Subcutaneous abdominal adipose tissue (tissue), 5 donors: ENCODE data around the gene ABCC10.

ENCODE experiments used
- H3K27ac ChIP-seq: one replicate; pipeline ENCODE4 v1.7.0; 2013; ENCODE audit warnings: low read depth, mild to moderate bottlenecking, inconsistent platforms, low read length, moderate library complexity
- H3K27me3 ChIP-seq, 5 donors: one replicate each; pipeline ENCODE4 v1.7.0; 2013; ENCODE audit warnings: low read length in 5 of 5, inconsistent platforms in 1 of 5; ENCODE audit not compliant: control insufficient read depth in 5 of 5, insufficient read depth in 4 of 5
- H3K36me3 ChIP-seq, 5 donors: one replicate each; pipeline ENCODE4 v1.7.0; 2013; ENCODE audit warnings: low read length in 5 of 5; ENCODE audit not compliant: control insufficient read depth in 5 of 5, insufficient read depth in 5 of 5
- H3K4me1 ChIP-seq, 5 donors: one replicate each; pipeline ENCODE4 v1.7.0; 2013; ENCODE audit warnings: low read length in 5 of 5, mild to moderate bottlenecking in 3 of 5, moderate library complexity in 1 of 5; ENCODE audit not compliant: control insufficient read depth in 5 of 5, insufficient read depth in 5 of 5
- H3K4me3 ChIP-seq, 5 donors: one replicate each; pipeline ENCODE4 v1.7.0; 2013; ENCODE audit warnings: low read length in 5 of 5, low read depth in 1 of 5
- H3K9ac ChIP-seq, 5 donors: one replicate each; pipeline ENCODE4 v1.7.0; 2013; ENCODE audit warnings: low read length in 5 of 5, mild to moderate bottlenecking in 4 of 5, moderate library complexity in 3 of 5
- H3K9me3 ChIP-seq, 5 donors: one replicate each; pipeline ENCODE4 v1.7.0; 2013; ENCODE audit warnings: low read length in 5 of 5; ENCODE audit not compliant: control insufficient read depth in 5 of 5
- donor health status: healthy.
- donor health status: healthy.
- donor health status: healthy.
- donor health status: healthy.
- donor health status: healthy.

The ABCC10 gene

DNA sequence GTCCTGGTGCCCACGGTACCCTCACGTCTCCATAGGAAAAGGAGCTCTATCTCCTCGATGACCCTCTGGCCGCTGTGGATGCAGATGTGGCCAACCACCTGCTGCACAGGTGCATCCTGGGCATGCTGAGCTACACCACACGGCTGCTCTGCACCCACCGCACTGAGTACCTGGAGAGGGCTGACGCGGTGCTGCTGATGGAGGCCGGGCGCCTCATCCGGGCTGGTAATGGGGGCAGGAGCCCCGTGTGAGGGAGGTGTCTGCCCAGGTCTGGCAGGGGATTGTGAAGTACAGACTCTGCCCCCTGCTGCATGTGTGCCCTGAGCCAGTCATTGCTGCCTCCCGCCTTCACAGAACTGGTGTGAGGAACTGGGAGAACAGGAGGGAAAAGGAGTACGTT is 15.6 kb downstream of the ABCC10 start:
- H3K9me3 ChIP-seq, result no peaks in the 10 kb centered on the region
- H3K4me3 ChIP-seq, result no peak overlapping the region
- H3K36me3 ChIP-seq, result peaks cover 0 to 88% (median 73%) of the 10 kb centered on the region in 5 donors
- no peaks in the 10 kb centered on the region for H3K4me1 ChIP-seq
- no peak overlapping the region for H3K9ac ChIP-seq
- H3K27ac ChIP-seq, result no peak overlapping the region
- H3K27me3 ChIP-seq, result no peaks in the 10 kb centered on the region

DNA sequence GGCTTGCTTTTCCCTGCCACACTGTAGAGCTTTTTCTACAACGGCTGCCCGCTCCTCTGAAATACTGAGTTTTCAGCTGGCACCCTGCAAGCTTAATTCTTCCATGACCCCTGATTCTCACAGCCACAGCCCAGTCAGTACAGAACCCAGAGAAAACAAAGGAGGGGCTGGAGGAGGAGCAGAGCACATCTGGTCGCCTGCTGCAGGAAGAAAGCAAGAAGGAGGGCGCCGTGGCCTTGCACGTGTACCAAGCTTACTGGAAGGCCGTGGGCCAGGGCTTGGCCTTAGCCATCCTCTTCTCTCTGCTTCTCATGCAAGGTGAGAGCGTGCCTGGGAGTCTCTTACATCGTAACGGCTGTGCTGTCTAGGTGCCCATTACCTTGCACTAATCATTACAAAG is 16.7 kb downstream of the ABCC10 start:
- Histone ChIP-seq H3K9ac (no peak overlapping the region), H3K9me3 (no peaks in the 10 kb centered on the region), H3K36me3 (peaks cover 0 to 89% (median 75%) of the 10 kb centered on the region in 5 donors), H3K27me3 (no peaks in the 10 kb centered on the region), H3K27ac (no peak overlapping the region), H3K4me1 (no peaks in the 10 kb centered on the region), H3K4me3 (no peak overlapping the region)

DNA sequence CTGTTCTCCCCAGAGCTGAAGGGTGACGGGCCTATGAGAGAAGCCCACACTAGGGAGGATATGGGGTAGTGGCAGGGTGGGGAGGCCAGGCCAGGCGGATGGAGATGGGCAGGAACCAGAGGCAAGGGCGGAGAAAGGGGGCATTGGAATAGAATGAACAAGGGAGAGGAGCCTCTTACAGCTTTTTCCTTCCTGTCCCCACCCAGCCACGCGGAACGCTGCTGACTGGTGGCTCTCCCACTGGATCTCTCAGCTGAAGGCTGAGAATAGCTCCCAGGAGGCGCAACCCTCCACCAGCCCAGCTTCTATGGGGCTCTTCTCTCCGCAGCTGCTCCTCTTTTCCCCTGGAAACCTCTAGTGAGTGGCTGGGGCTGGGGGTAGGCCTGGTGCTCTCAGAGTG is 17.2 kb downstream of the ABCC10 start:
- no peaks in the 10 kb centered on the region for H3K4me1 ChIP-seq
- no peaks in the 10 kb centered on the region for H3K9me3 ChIP-seq
- H3K4me3 ChIP-seq, result no peak overlapping the region
- H3K27ac ChIP-seq, result no peak overlapping the region
- no peak overlapping the region for H3K9ac ChIP-seq
- H3K36me3 ChIP-seq, result peaks cover 0 to 94% (median 79%) of the 10 kb centered on the region in 5 donors
- no peaks in the 10 kb centered on the region for H3K27me3 ChIP-seq

DNA sequence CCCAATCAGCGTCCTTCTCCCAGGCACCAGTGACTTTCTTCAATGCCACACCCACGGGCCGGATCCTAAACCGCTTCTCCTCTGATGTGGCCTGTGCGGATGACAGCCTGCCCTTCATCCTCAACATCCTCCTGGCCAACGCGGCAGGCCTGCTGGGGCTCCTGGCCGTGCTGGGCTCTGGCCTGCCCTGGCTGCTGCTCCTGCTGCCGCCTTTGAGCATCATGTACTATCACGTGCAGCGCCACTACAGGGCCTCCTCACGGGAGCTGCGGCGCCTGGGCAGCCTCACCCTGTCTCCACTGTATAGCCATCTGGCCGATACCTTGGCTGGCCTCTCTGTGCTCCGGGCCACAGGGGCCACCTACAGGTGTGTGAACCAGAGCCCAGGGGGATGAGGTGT is 18.2 kb downstream of the ABCC10 start:
- Histone ChIP-seq H3K36me3 (peaks cover 0 to 95% (median 86%) of the 10 kb centered on the region in 5 donors), H3K4me3 (no peak overlapping the region), H3K27ac (no peak overlapping the region), H3K4me1 (no peaks in the 10 kb centered on the region), H3K9ac (no peak overlapping the region), H3K9me3 (no peaks in the 10 kb centered on the region), H3K27me3 (no peaks in the 10 kb centered on the region)

DNA sequence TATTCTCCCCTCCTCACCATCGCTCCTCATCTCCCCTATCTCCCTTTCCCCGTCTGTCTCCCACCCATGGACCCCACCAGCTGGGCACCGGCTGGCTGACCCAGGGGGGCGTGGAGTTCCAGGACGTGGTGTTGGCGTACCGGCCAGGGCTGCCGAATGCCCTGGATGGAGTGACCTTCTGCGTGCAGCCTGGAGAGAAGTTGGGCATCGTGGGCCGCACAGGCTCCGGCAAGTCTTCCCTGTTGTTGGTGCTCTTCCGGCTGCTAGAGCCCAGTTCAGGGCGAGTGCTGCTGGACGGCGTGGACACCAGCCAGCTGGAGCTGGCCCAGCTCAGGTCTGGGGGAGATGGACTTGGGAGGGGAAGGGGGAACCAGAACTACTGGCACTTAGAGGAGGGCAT is 20.3 kb downstream of the ABCC10 start:
- H3K9me3 ChIP-seq, result no peaks in the 10 kb centered on the region
- peaks cover 0 to 94% (median 90%) of the 10 kb centered on the region in 5 donors for H3K36me3 ChIP-seq
- H3K4me3 ChIP-seq, result no peak overlapping the region
- no peak overlapping the region for H3K27ac ChIP-seq
- H3K4me1 ChIP-seq, result no peaks in the 10 kb centered on the region
- no peak overlapping the region for H3K9ac ChIP-seq
- H3K27me3 ChIP-seq, result no peaks in the 10 kb centered on the region

DNA sequence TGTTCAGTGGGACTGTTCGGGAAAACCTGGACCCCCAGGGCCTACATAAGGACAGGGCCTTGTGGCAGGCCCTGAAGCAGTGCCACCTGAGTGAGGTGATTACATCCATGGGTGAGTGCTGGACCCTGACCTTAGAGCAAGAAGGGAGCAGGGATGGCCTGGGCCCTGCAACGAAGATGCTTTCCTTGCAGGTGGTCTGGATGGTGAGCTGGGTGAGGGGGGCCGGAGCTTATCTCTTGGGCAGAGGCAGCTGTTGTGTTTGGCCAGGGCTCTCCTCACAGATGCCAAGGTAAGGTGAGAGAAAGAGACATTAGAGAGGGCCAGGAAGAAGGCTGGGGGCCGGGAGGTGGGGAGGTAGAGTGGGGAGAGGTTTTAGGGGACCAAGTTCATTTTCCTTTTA is 21.6 kb downstream of the ABCC10 start:
- no peak overlapping the region for H3K27ac ChIP-seq
- H3K9me3 ChIP-seq, result no peaks in the 10 kb centered on the region
- H3K4me1 ChIP-seq, result no peaks in the 10 kb centered on the region
- H3K4me3 ChIP-seq, result no peak overlapping the region
- no peak overlapping the region for H3K9ac ChIP-seq
- H3K27me3 ChIP-seq, result no peaks in the 10 kb centered on the region
- H3K36me3 ChIP-seq, result peaks cover 0 to 88% (median 81%) of the 10 kb centered on the region in 5 donors

DNA sequence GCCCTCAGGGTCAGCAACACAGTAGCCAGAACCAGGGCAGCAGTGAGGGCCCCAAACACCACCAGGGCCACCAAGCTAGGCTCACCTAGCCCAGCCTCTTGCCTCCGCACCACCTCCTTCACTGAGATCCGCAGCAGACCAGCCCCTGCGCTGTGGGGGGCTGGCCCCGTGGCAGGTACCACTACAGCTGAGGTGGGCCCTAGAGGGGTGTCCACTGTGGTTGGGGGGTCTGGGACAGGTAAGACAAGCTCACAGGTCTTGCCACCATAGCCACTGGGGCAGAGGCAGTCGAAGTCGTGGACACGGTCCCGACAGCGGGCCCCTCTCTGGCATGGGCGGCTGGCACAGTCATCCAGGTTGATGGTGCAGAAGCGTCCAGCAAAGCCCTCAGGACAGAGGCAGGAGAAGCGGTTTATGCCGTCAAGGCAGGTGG is 23.4 kb downstream of the ABCC10 start:
- H3K4me3 ChIP-seq, result no peak overlapping the region
- no peak overlapping the region for H3K27ac ChIP-seq
- H3K27me3 ChIP-seq, result peaks cover 0 to 1% (median 0%) of the 10 kb centered on the region in 5 donors
- H3K9me3 ChIP-seq, result no peaks in the 10 kb centered on the region
- H3K4me1 ChIP-seq, result peaks cover 0 to 15% (median 8%) of the 10 kb centered on the region in 5 donors
- H3K9ac ChIP-seq, result no peak overlapping the region
- H3K36me3 ChIP-seq, result peaks cover 0 to 70% (median 63%) of the 10 kb centered on the region in 5 donors

DNA sequence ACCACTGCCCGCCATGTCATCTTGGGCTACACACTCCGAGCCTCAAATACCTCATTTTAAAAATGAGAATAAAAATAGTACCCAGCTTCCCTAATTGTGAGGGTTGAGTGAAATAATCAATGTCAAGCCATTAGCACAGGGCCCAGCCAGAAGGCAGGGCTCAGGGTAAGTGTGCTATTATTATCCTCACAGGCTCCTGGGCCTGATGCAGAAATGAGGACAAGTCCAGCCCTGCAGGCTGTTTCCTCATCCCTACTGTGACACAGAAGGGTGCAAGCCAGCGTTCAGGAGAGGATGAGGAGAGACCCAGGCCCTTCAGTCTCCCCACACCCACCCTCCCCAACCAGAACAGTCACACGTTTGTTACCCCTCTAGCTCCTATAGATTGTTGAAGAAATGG is 24.0 kb downstream of the ABCC10 start:
- Histone ChIP-seq H3K4me1 (peaks cover 0 to 19% (median 12%) of the 10 kb centered on the region in 5 donors), H3K27ac (no peak overlapping the region), H3K27me3 (peaks cover 0 to 8% (median 5%) of the 10 kb centered on the region in 5 donors), H3K4me3 (no peak overlapping the region), H3K36me3 (peaks cover 0 to 64% (median 57%) of the 10 kb centered on the region in 5 donors), H3K9me3 (no peaks in the 10 kb centered on the region), H3K9ac (no peak overlapping the region)

DNA sequence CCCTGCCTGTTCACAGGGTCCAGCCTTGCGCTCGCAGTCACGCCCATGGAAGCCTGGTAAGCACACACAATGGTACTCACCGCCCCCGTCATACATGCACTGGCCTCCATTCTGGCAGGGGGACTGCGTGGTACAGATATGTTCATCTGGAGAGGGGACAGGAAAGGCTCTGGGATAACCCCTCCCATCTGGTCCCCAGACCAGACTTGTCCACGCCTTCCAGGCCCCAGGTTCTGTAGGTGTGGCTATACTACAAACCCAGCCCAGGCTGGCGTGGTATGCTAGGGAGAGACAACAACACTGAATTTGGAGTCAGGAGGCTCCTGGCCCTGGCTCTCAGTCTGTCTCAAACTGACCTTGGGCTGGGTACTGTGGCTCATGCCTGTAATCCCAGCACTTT is 24.6 kb downstream of the ABCC10 start:
- Histone ChIP-seq H3K4me1 (peaks cover 0 to 19% (median 12%) of the 10 kb centered on the region in 5 donors), H3K27ac (no peak overlapping the region), H3K9ac (no peak overlapping the region), H3K36me3 (peaks cover 0 to 60% (median 54%) of the 10 kb centered on the region in 5 donors), H3K9me3 (no peaks in the 10 kb centered on the region), H3K4me3 (no peak overlapping the region), H3K27me3 (peaks cover 0 to 12% (median 8%) of the 10 kb centered on the region in 5 donors)

DNA sequence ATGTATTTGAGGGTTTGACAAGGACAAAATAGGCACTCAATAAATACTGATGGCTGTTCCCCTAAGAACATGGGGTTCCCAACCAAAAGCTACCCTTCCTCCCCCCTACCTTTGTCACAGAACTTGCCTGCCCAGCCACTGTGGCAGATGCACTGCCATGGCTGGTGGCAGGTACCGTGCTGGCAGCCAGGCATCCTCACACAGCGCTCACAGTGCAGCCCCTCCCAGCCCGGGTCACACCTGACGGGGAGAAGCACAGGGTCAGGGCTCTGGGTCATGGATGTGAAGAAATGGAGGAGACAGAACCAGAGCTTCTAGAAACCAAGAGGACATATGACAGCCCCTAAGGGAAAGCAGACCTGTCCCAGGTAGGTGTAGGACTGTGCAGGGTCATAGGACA is 25.6 kb downstream of the ABCC10 start:
- peaks cover 0 to 19% (median 12%) of the 10 kb centered on the region in 5 donors for H3K4me1 ChIP-seq
- peaks cover 0 to 51% (median 44%) of the 10 kb centered on the region in 5 donors for H3K36me3 ChIP-seq
- H3K4me3 ChIP-seq, result no peak overlapping the region
- H3K27me3 ChIP-seq, result peaks cover 2 to 13% (median 9%) of the 10 kb centered on the region in 5 donors
- no peak overlapping the region for H3K9ac ChIP-seq
- H3K27ac ChIP-seq, result no peak overlapping the region
- H3K9me3 ChIP-seq, result no peaks in the 10 kb centered on the region
